ENCODE results near the gene MESP2.
A peak's percentile ranks its signal among the peaks of the same experiment; 100 is the strongest.

Gene MESP2

DNA sequence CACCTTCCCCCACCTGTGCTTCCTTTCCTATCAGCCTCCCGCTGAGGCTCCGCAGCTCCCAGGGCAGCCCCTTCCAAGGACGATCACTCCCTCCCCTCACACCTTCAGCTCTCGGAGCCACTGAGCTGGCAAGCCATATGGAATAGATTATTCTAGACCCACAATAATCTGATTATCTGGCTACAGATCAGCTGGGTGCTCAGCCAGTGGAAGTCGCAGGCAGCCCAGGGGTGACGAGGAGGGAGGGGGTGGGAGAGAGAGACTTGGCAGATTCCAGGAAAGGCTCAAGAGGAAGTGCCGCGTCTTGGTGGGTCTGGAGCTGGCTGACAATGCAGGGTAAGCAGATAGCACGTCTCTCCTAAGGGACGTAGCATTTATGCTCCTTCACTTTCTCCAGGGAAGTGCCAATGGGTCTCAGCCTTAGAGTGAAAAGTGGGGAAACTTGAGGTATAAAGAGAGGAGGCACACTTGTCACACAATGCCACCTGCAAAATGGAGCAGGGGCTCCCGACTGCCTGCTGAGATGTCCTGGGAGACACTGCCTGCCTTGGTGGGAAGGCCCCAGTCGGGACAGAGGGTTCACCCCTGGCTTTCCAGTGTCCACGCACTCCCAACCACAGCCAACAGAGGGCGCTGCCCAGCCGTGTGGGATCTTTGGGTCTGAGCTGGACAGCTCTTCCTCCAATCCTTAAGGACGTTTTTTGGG lies 15.7 kb upstream of the MESP2 start:
- no peaks in the 10 kb centered on the region for H4K20me1 ChIP-seq (ENCODE audit: insufficient read depth, low read length)
- no peaks in the 10 kb centered on the region for H3K36me3 ChIP-seq (ENCODE audit: insufficient read depth, low read length)
- no peak for TF ChIP-seq EZH2 (IDR thresholded peaks at IDR 0.05; ENCODE audit: borderline replicate concordance, low read length)
- TF ChIP-seq, protein P1, sequence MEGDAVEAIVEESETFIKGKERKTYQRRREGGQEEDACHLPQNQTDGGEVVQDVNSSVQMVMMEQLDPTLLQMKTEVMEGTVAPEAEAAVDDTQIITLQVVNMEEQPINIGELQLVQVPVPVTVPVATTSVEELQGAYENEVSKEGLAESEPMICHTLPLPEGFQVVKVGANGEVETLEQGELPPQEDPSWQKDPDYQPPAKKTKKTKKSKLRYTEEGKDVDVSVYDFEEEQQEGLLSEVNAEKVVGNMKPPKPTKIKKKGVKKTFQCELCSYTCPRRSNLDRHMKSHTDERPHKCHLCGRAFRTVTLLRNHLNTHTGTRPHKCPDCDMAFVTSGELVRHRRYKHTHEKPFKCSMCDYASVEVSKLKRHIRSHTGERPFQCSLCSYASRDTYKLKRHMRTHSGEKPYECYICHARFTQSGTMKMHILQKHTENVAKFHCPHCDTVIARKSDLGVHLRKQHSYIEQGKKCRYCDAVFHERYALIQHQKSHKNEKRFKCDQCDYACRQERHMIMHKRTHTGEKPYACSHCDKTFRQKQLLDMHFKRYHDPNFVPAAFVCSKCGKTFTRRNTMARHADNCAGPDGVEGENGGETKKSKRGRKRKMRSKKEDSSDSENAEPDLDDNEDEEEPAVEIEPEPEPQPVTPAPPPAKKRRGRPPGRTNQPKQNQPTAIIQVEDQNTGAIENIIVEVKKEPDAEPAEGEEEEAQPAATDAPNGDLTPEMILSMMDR (IDR thresholded peaks at IDR 0.05; ENCODE audit: low read length), result peak; percentile 91
- peaks cover 7% of the 10 kb centered on the region; the same call in 1 of the 2 replicates for H3K27me3 ChIP-seq (ENCODE audit: insufficient read depth, low read length)
- H3K4me1 ChIP-seq (ENCODE audit: insufficient read depth, low read length, severe bottlenecking), result no peaks in the 10 kb centered on the region
- no peak overlapping the region for H2AFZ ChIP-seq (ENCODE audit: low read length)
- no peak overlapping the region for H3K9ac ChIP-seq (ENCODE audit: low read length)
- H3K9me3 ChIP-seq (ENCODE audit: low read length), result no peaks in the 10 kb centered on the region
- H3F3A ChIP-seq (ENCODE audit: insufficient read depth, low read length), result no peaks in the 10 kb centered on the region
- H3K4me2 ChIP-seq (ENCODE audit: low read length), result no peak overlapping the region
- H3K27ac ChIP-seq (ENCODE audit: low read depth, low read length, poor library complexity, severe bottlenecking), result no peak overlapping the region
- no peaks in the 10 kb centered on the region for H3K9me2 ChIP-seq (ENCODE audit: low read depth, low read length)
- H3K4me3 ChIP-seq (ENCODE audit: low read depth, low read length, poor library complexity, severe bottlenecking), result no peak overlapping the region
- H3K79me2 ChIP-seq (ENCODE audit: insufficient read depth, low read length), result no peaks in the 10 kb centered on the region

DNA sequence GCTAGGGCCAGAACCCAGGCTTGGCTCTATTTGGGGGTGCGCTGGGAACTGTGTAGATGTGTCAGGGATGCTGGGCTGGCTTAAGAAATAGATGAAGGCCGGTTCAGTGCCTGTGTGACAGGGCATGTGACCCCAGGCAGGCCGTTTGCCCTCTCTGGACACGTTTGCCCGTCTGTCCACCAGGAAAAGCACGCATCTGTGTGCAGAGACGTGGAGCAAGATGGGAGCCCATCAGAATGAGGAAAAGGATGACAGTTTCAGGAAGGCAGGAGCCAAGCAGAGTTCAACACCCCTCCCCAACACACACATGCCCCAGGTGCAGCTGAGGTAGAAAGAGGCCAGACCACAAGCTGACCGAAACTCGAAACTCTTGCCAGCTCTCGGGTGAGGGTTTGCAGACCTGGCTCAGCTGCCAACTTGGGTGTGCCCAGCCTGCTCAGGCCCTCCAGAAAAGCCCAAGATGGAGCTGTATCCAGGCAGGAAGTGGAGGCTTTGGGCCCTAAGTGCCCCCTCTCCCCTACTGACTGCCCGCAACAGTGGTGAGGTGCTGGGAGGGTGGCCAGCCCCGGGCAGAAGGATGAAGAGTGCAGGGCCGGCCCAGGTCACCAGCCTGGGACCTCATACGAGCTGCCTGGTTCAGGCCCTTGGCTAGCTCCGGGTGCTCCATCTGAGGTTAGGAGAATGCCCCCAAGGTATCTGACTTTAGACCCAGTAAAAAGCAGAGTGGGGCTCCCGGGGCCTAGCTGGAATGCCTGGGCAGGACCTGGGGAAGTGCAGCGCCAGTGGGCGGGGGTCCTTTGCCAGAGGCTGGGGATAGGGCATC lies 14.9 kb upstream of the MESP2 start:
- Histone ChIP-seq H3K9ac (ENCODE audit: low read length) (no peak overlapping the region), H2AFZ (ENCODE audit: low read length) (no peak overlapping the region)

DNA sequence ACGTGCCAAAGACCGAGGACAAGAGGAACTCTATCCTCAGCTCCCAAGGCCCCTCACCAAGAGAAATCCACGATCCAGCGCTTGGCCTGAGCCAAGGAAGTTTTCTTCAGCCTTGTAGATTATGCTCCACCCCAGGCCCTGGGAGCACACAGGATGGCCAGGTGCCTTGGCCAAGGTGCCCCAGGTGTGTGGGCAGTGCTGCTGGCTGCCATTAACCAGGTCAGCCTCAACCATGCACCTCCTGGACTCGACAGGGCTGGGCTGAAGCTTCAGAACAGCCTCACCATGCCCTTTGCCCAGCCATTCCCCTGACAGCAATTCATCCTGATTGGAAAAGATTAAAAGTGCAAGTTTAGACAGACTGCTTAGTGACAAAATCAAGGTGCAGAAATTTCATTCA lies 14.2 kb upstream of the MESP2 start:
- Histone ChIP-seq H3K27me3 (ENCODE audit: insufficient read depth, low read length) (peaks cover 7% of the 10 kb centered on the region; the same call in 1 of the 2 replicates), H3K79me2 (ENCODE audit: insufficient read depth, low read length) (no peaks in the 10 kb centered on the region), H3K4me1 (ENCODE audit: insufficient read depth, low read length, severe bottlenecking) (no peaks in the 10 kb centered on the region), H3K4me3 (ENCODE audit: low read depth, low read length, poor library complexity, severe bottlenecking) (no peak overlapping the region), H2AFZ (ENCODE audit: low read length) (no peak overlapping the region), H3K9ac (ENCODE audit: low read length) (no peak overlapping the region), H3K4me2 (ENCODE audit: low read length) (no peak overlapping the region), H3K36me3 (ENCODE audit: insufficient read depth, low read length) (no peaks in the 10 kb centered on the region), H3K9me3 (ENCODE audit: low read length) (no peaks in the 10 kb centered on the region), H4K20me1 (ENCODE audit: insufficient read depth, low read length) (no peaks in the 10 kb centered on the region), H3K9me2 (ENCODE audit: low read depth, low read length) (no peaks in the 10 kb centered on the region), H3K27ac (ENCODE audit: low read depth, low read length, poor library complexity, severe bottlenecking) (no peak overlapping the region), H3F3A (ENCODE audit: insufficient read depth, low read length) (no peaks in the 10 kb centered on the region)
- TF ChIP-seq, protein P1 (IDR thresholded peaks at IDR 0.05; ENCODE audit: low read length), result no peak
- no peak for TF ChIP-seq EZH2 (IDR thresholded peaks at IDR 0.05; ENCODE audit: borderline replicate concordance, low read length)

More for the DNA sequence above, 14.9 kb upstream of the MESP2 start:
- no peaks in the 10 kb centered on the region for H4K20me1 ChIP-seq (ENCODE audit: insufficient read depth, low read length)
- no peaks in the 10 kb centered on the region for H3K79me2 ChIP-seq (ENCODE audit: insufficient read depth, low read length)
- no peaks in the 10 kb centered on the region for H3K9me2 ChIP-seq (ENCODE audit: low read depth, low read length)
- H3K9me3 ChIP-seq (ENCODE audit: low read length), result no peaks in the 10 kb centered on the region
- H3F3A ChIP-seq (ENCODE audit: insufficient read depth, low read length), result no peaks in the 10 kb centered on the region
- H3K36me3 ChIP-seq (ENCODE audit: insufficient read depth, low read length), result no peaks in the 10 kb centered on the region
- H3K4me2 ChIP-seq (ENCODE audit: low read length), result no peak overlapping the region
- TF ChIP-seq EZH2 (IDR thresholded peaks at IDR 0.05; ENCODE audit: borderline replicate concordance, low read length), result no peak
- TF ChIP-seq, protein P1 (IDR thresholded peaks at IDR 0.05; ENCODE audit: low read length), result no peak; the same call in 1 of the 2 replicates
- no peak overlapping the region for H3K27ac ChIP-seq (ENCODE audit: low read depth, low read length, poor library complexity, severe bottlenecking)
- no peaks in the 10 kb centered on the region for H3K4me1 ChIP-seq (ENCODE audit: insufficient read depth, low read length, severe bottlenecking)
- H3K4me3 ChIP-seq (ENCODE audit: low read depth, low read length, poor library complexity, severe bottlenecking), result no peak overlapping the region
- H3K27me3 ChIP-seq (ENCODE audit: insufficient read depth, low read length), result peaks cover 7% of the 10 kb centered on the region; the same call in 1 of the 2 replicates

Measured in OCI-LY1 (cell line).